H1 (cell line): ENCODE measurements around the gene TGIF1. TPM values are rescaled to one million over a fixed set of nuclear protein-coding genes. Genes with fewer than 3 reads are reported as not detected.
A peak's percentile ranks its signal among the peaks of the same experiment; 100 is the strongest.

Source experiments
- CTCF ChIA-PET: fragments of 300-600 bp; sonication (Branson Sonifier 250); formaldehyde crosslinking; loops from one replicate; lab custom pipeline; 2021; ENCODE audit not compliant: partially characterized antibody; lab: Charles Lee
- POLR2A ChIA-PET: fragments of 300-600 bp; sonication (Branson Sonifier 250); formaldehyde crosslinking; loops from one replicate; lab custom pipeline; 2021; ENCODE audit warnings: inconsistent platforms; ENCODE audit not compliant: partially characterized antibody; lab: Charles Lee
- DNase-seq, 2 experiments: peaks; one replicate each; pipeline versions ENCODE4 v3.0.0 to v3.0.0-alpha.2; 2010 to 2022; ENCODE audit warnings: low spot score in 2 of 2, low read depth in 1 of 2, mixed read lengths in 1 of 2
- FAIRE-seq: peaks from 2 replicates; lab custom pipeline; 2011; peaks lifted over from hg19 to GRCh38; lab: Jason Lieb, UNC
- H2AFZ ChIP-seq: 2 replicates; pipeline ENCODE4 v1.8.1; 2012; ENCODE audit warnings: low read length, inconsistent platforms
- H2AK5ac ChIP-seq: 2 replicates; pipeline ENCODE4 v1.6.1; 2013; ENCODE audit warnings: low read depth, low read length
- H2BK120ac ChIP-seq: replicated peaks from 2 replicates; pipeline ENCODE3; 2013; ENCODE audit warnings: low read depth, low read length, inconsistent platforms
- H2BK12ac ChIP-seq: 2 replicates; pipeline ENCODE4 v1.6.1; 2013; ENCODE audit warnings: low read depth, low read length
- H2BK15ac ChIP-seq: 2 replicates; pipeline ENCODE4 v1.6.1; 2013; ENCODE audit warnings: low read length
- H2BK20ac ChIP-seq: 2 replicates; pipeline ENCODE4 v1.6.1; 2013; ENCODE audit warnings: low read length
- H2BK5ac ChIP-seq: 2 replicates; pipeline ENCODE4 v1.6.1; 2013; ENCODE audit warnings: low read depth, low read length
- H3K14ac ChIP-seq: 2 replicates; pipeline ENCODE4 v1.6.1; 2013; ENCODE audit warnings: inconsistent platforms; ENCODE audit not compliant: insufficient read length
- H3K18ac ChIP-seq: 2 replicates; pipeline ENCODE4 v1.6.1; 2013; ENCODE audit warnings: low read length; ENCODE audit errors: extremely low read depth
- H3K23ac ChIP-seq: 2 replicates; pipeline ENCODE4 v1.6.1; 2013; ENCODE audit warnings: inconsistent platforms; ENCODE audit not compliant: insufficient read length
- H3K23me2 ChIP-seq: 2 replicates; pipeline ENCODE4 v1.6.1; 2013; ENCODE audit warnings: low read depth, low read length
- H3K27ac ChIP-seq: 2 replicates; pipeline ENCODE4 v1.6.1; 2011; ENCODE audit warnings: low read depth, low read length, inconsistent platforms
- H3K27me3 ChIP-seq, 4 experiments: replicated peaks in 1 of 4; 1 replicate in 1 of 4; 2 replicates in 3 of 4; pipeline versions ENCODE4 v1.6.1 to v1.8.1; 2011 to 2013; ENCODE audit warnings: low read length in 3 of 4, mild to moderate bottlenecking in 3 of 4, inconsistent platforms in 2 of 4, mixed read lengths in 2 of 4, moderate library complexity in 1 of 4; ENCODE audit not compliant: control insufficient read depth in 3 of 4, insufficient read depth in 3 of 4; ENCODE audit errors: extremely low read depth in 1 of 4
- H3K36me3 ChIP-seq, 4 experiments: 2 replicates each; pipeline versions ENCODE4 v1.6.1 to v1.8.1; 2011 to 2013; ENCODE audit warnings: mild to moderate bottlenecking in 4 of 4, low read length in 3 of 4, moderate library complexity in 2 of 4, control low read depth in 1 of 4, inconsistent platforms in 1 of 4; ENCODE audit not compliant: insufficient read depth in 4 of 4, control insufficient read depth in 2 of 4
- H3K4ac ChIP-seq: replicated peaks from 2 replicates; pipeline ENCODE3; 2013; ENCODE audit warnings: low read length, low read depth, mixed read lengths, inconsistent platforms; ENCODE audit not compliant: insufficient read length
- H3K4me1 ChIP-seq, 4 experiments: replicated peaks in 1 of 4; 1 replicate in 1 of 4; 2 replicates in 3 of 4; pipeline versions ENCODE4 v1.6.1 to v1.8.1; 2011 to 2013; ENCODE audit warnings: low read length in 3 of 4, inconsistent platforms in 2 of 4, mixed read lengths in 1 of 4; ENCODE audit not compliant: insufficient read depth in 4 of 4, control insufficient read depth in 3 of 4
- H3K4me2 ChIP-seq, 2 experiments: 2 replicates each; pipeline versions ENCODE4 v1.6.1 to v1.8.1; 2011 to 2013; ENCODE audit warnings: low read depth in 2 of 2, low read length in 2 of 2, control low read depth in 1 of 2, inconsistent platforms in 1 of 2, mild to moderate bottlenecking in 1 of 2; ENCODE audit not compliant: insufficient read depth in 1 of 2
- H3K4me3 ChIP-seq, 4 experiments: fragments of 200-600, 300-600 bp in 1 of 4; sonication (generic), shearing (Covaris generic), sonication (Bioruptor Twin) in 1 of 4; 2 replicates each; pipeline versions ENCODE4 v1.5.1 to v1.8.1; 2011 to 2016; ENCODE audit warnings: low read length in 4 of 4, low read depth in 3 of 4, control low read depth in 2 of 4, inconsistent platforms in 2 of 4, mild to moderate bottlenecking in 2 of 4, mixed read lengths in 1 of 4, moderate library complexity in 1 of 4; ENCODE audit not compliant: insufficient read depth in 2 of 4; ENCODE audit errors: extremely low read depth in 1 of 4
- H3K56ac ChIP-seq: replicated peaks from 2 replicates; pipeline ENCODE3; 2013; ENCODE audit warnings: low read depth, mild to moderate bottlenecking, mixed read lengths, low read length, inconsistent platforms; ENCODE audit not compliant: insufficient read length
- H3K79me1 ChIP-seq: 2 replicates; pipeline ENCODE4 v1.6.1; 2013; ENCODE audit warnings: low read depth, low read length, control low read depth
- H3K79me2 ChIP-seq, 2 experiments: 2 replicates each; pipeline versions ENCODE4 v1.6.1 to v1.8.1; 2012 to 2013; ENCODE audit warnings: low read length in 2 of 2, mild to moderate bottlenecking in 2 of 2, inconsistent platforms in 1 of 2; ENCODE audit not compliant: insufficient read depth in 2 of 2, control insufficient read depth in 1 of 2
- H3K9ac ChIP-seq, 4 experiments: replicated peaks in 1 of 4; 1 replicate in 1 of 4; 2 replicates in 3 of 4; pipeline versions ENCODE4 v1.6.1 to v1.8.1; 2011 to 2013; ENCODE audit warnings: low read depth in 3 of 4, low read length in 3 of 4, control low read depth in 2 of 4, mild to moderate bottlenecking in 2 of 4, moderate library complexity in 2 of 4, inconsistent platforms in 1 of 4; ENCODE audit errors: extremely low read depth in 1 of 4
- H3K9me3 ChIP-seq, 2 experiments: 2 replicates each; pipeline versions ENCODE4 v1.6.1 to v1.8.1; 2012 to 2013; ENCODE audit warnings: mild to moderate bottlenecking in 2 of 2, moderate library complexity in 2 of 2, control low read depth in 1 of 2, inconsistent platforms in 1 of 2, low read depth in 1 of 2, low read length in 1 of 2, mixed read lengths in 1 of 2; ENCODE audit not compliant: insufficient read depth in 2 of 2
- H4K20me1 ChIP-seq, 2 experiments: replicated peaks in 1 of 2; 2 replicates each; pipeline versions ENCODE3 to v1.8.1; 2011 to 2013; ENCODE audit warnings: inconsistent platforms in 2 of 2, low read length in 2 of 2, mild to moderate bottlenecking in 1 of 2; ENCODE audit not compliant: insufficient read depth in 2 of 2, control insufficient read depth in 1 of 2
- H4K5ac ChIP-seq: 2 replicates; pipeline ENCODE4 v1.6.1; 2013; ENCODE audit warnings: low read length, low read depth, mixed read lengths, inconsistent platforms; ENCODE audit not compliant: insufficient read length
- H4K8ac ChIP-seq: 2 replicates; pipeline ENCODE4 v1.8.0; 2013; ENCODE audit warnings: mild to moderate bottlenecking, moderate library complexity, low read length, inconsistent platforms; ENCODE audit not compliant: insufficient read depth; ENCODE audit errors: extremely low read depth
- H4K91ac ChIP-seq: replicated peaks from 2 replicates; pipeline ENCODE3; 2013; ENCODE audit warnings: low read length, mixed read lengths, inconsistent platforms; ENCODE audit not compliant: insufficient read length
- ASH2L ChIP-seq: fragments of 200-600, 300-600 bp; sonication (generic); IDR thresholded peaks from one replicate; pipeline ENCODE4 v1.7.1; 2017; ENCODE audit warnings: low read length
- CEBPB ChIP-seq: IDR thresholded peaks from 2 replicates; pipeline ENCODE4 v1.6.1; 2012; ENCODE audit warnings: low read depth, low read length
- CTBP2 ChIP-seq: IDR thresholded peaks from 2 replicates; pipeline ENCODE4 v1.7.0; 2011; ENCODE audit warnings: borderline replicate concordance, mild to moderate bottlenecking, moderate library complexity, mixed read lengths, low read length; ENCODE audit not compliant: insufficient read depth, insufficient read length
- CTCF ChIP-seq, 3 experiments: IDR thresholded peaks; 1 replicate in 2 of 3; 2 replicates in 1 of 3; pipeline versions ENCODE4 v1.5.1 to v1.6.1; 2011; ENCODE audit warnings: low read length in 3 of 3, mild to moderate bottlenecking in 3 of 3, inconsistent platforms in 2 of 3, low read depth in 1 of 3, moderate library complexity in 1 of 3; ENCODE audit not compliant: insufficient read depth in 1 of 3; ENCODE audit errors: control extremely low read depth in 1 of 3
- KDM4A ChIP-seq: IDR thresholded peaks from one replicate; pipeline ENCODE4 v1.7.1; 2012; ENCODE audit warnings: low read depth, mild to moderate bottlenecking, moderate library complexity, low read length, inconsistent platforms; ENCODE audit not compliant: severe bottlenecking
- NANOG ChIP-seq: IDR thresholded peaks from 2 replicates; pipeline ENCODE4 v1.6.1; 2011; ENCODE audit warnings: low read length, low read depth, mild to moderate bottlenecking, inconsistent platforms; ENCODE audit not compliant: insufficient read depth, poor library complexity, severe bottlenecking
- SAP30 ChIP-seq: fragments of 300-600 bp; sonication (generic); IDR thresholded peaks from 2 replicates; pipeline ENCODE4 v1.7.1; 2012; ENCODE audit warnings: low read length, moderate library complexity, mild to moderate bottlenecking, inconsistent platforms; ENCODE audit not compliant: insufficient read depth, insufficient replicate concordance
- SP1 ChIP-seq: IDR thresholded peaks from 2 replicates; pipeline ENCODE4 v1.6.1; 2011; ENCODE audit warnings: low read depth, low read length
- YY1 ChIP-seq: IDR thresholded peaks from 2 replicates; pipeline ENCODE4 v1.6.1; 2011; ENCODE audit warnings: low read depth, mild to moderate bottlenecking, low read length
- WGBS, 2 experiments: shearing (Covaris generic) in 1 of 2; methylation state at CpG; one replicate each; pipeline versions ENCODE4 v1.1.6 to v1.1.7; 2013 to 2015; ENCODE audit warnings: low lambda C conversion rate in 2 of 2, mixed read lengths in 2 of 2, inconsistent platforms in 1 of 2, low coverage in 1 of 2, missing lambda C conversion rate in 1 of 2; ENCODE audit not compliant: insufficient replicate concordance in 2 of 2, insufficient coverage in 1 of 2, insufficient read length in 1 of 2; ENCODE audit errors: extremely low coverage in 1 of 2, missing lambda C conversion rate in 1 of 2; 5-methylcytosine and 5-hydroxymethylcytosine counted together
- polyA plus RNA-seq, 7 experiments: library from polyadenylated mRNA; depleted of rRNA in 3 of 7; stranded (reverse) in 5 of 7; unstranded in 2 of 7; fragments of >200 nt in 5 of 7; fragments of 200-250 nt in 2 of 7; gene quantifications; 1 replicate in 5 of 7; 2 replicates in 1 of 7; 4 replicates in 1 of 7; pipeline versions ENCODE4 v1.2.1 to v1.2.3, GENCODE V29; 2011 to 2013; ENCODE audit warnings: missing spikeins in 2 of 7, mixed read lengths in 2 of 7
- total RNA-seq: library from RNA; stranded (reverse); fragmentation: NEBNext Ultra II Directional; extraction: Animal tissue kit (Norgen Biotek cat#: 25700); gene quantifications from 2 replicates; pipeline ENCODE4 v1.2.1, GENCODE V29; 2021

Gene TGIF1
- total and polyA plus RNA-seq, 2 of the 8 experiments (the other 6 are each of a cell fraction or from before 2014, with no cell fraction given): 256 to 262 TPM

DNA sequence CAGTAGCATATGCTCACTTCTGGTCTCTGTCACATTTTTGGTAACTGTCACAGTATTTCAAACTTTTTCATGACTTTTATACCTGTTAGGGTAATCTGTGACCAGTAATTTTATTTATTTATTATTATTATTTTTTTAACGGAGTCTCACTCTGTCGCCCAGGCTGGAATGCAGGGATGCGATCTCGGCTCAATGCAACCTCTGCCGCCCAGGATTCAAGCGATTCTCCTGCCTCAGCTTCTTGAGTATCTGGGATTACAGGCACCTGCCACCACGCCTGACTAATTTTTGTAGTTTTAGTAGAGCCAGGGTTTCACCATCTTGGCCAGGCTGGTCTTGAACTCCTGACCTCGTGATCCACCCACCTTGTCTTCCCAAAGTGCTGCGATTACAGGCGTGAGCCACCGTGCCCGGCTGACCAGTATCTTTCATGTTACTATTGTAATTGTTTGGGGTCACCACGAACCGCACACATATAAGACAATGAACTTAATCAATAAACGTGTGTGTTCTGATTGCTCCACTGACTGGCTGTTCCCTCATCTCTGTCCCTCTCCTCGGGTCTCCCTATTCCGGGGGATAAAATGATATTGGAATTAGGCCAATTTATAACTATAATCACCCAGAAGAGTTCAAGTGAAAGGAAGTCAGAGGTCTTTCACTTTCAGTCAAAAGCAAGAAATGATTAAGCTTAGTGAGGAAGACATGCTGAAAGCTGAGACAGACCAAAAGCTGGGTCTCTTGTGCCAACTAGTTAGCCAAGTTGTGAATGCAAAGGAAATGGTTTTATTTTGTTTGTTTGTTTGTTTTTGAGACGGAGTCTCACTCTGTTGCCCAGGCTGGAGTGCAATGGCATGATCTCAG, 22.9 kb downstream of the TGIF1 start:
- Histone ChIP-seq H3K27me3 (no peaks in the 10 kb centered on the region), H3K14ac (no peak overlapping the region), H2BK120ac (no peak overlapping the region), H3K9ac (no peak overlapping the region), H3K23me2 (0 out of 2 replicates have a peak, but pooled peaks cover 2% of the 10 kb centered on the region), H3K4me1 (peaks cover 0 to 5% (median 4%) of the 10 kb centered on the region in 4 experiments; a peak in 5 of 7 replicates), H3K18ac (no peak overlapping the region), H4K5ac (no peak overlapping the region), H3K36me3 (no peaks in the 10 kb centered on the region), H2BK12ac (0 out of 2 replicates have a peak overlapping the region, but pooled peaks have one; percentile 53), H2AFZ (no peak overlapping the region), H2AK5ac (no peak overlapping the region), H3K27ac (no peak overlapping the region), H4K8ac (no peak overlapping the region), H2BK20ac (no peak overlapping the region), H2BK15ac (no peak overlapping the region), H4K91ac (no peak overlapping the region), H3K4me3 (no peak overlapping the region), H4K20me1 (no peaks in the 10 kb centered on the region), H3K4me2 (no peak overlapping the region), H2BK5ac (no peak overlapping the region), H3K56ac (no peak overlapping the region), H3K79me2 (no peaks in the 10 kb centered on the region), H3K79me1 (no peaks in the 10 kb centered on the region), H3K9me3 (no peaks in the 10 kb centered on the region), H3K23ac (no peak overlapping the region), H3K4ac (no peak overlapping the region)
- CTCF ChIA-PET: interaction anchor here (0.6 to 3.4 kb wide), 8 partner anchors 9 to 405 kb away, joined by 3 to 12 read pairs (median 4); no protein-coding TSS in a partner anchor
- POLR2A ChIA-PET: interaction anchor here (1.1 kb wide), 1 partner anchor 12 kb away, joined by 3 read pairs; no protein-coding TSS in a partner anchor
- FAIRE-seq (no peak), DNase-seq (no peak)
- 90% methylated on average over 18 of the region's 18 CpGs; no CpG with 5 or more reads in 1 of the 2 experiments for WGBS, 2 experiments
- no peak for TF ChIP-seq NANOG
- no peak for TF ChIP-seq KDM4A
- TF ChIP-seq CTCF (IDR thresholded peaks at IDR 0.05; ENCODE audit: control extremely low read depth in 1 of 3, insufficient read depth in 1 of 3, low read depth in 1 of 3, low read length in 3 of 3): no peak
- TF ChIP-seq SAP30: no peak
- no peak for TF ChIP-seq YY1
- no peak for TF ChIP-seq SP1
- TF ChIP-seq CEBPB: no peak
- no peak for TF ChIP-seq CTBP2
- no peak for TF ChIP-seq ASH2L
